IMR-90 (cell line): Measurements from ENCODE around the gene ABCC9.

ENCODE experiments used
- CTCF ChIP-seq: conservative IDR thresholded peaks from 2 replicates; pipeline ENCODE4 v1.5.1; 2012; ENCODE audit warnings: mild to moderate bottlenecking, low read depth, low read length, improper control_type of control experiment
- MAZ ChIP-seq: IDR thresholded peaks from 2 replicates; pipeline ENCODE4 v1.6.1; 2012; ENCODE audit warnings: low read depth, mild to moderate bottlenecking, low read length, improper control_type of control experiment, moderate library complexity, borderline replicate concordance
- POLR2A ChIP-seq: IDR thresholded peaks from 2 replicates; pipeline ENCODE4 v1.6.1; 2012; ENCODE audit warnings: mild to moderate bottlenecking, low read depth, low read length

- no peak for TF ChIP-seq CTCF
- TF ChIP-seq MAZ = no peak
- no peak for TF ChIP-seq POLR2A
Measured at GRCh38 chr12:21975293-21975692, 34.1 kb upstream of the ABCC9 start.
